K562 (cell line): ENCODE data around the gene PYHIN1. TPM values are rescaled to one million over a fixed set of nuclear protein-coding genes. Genes with fewer than 3 reads are reported as not detected.

ENCODE experiments used
- ATAC-seq: fragments of 200-7000 bp; cut with Tn5 transposase; 3 replicates; pipeline ENCODE4 v1.9.1; 2020; ENCODE audit warnings: moderate library complexity
- BruUV-seq: library from RNA; stranded (reverse); fragments of 400-500 nt; replicated peaks from 2 replicates; lab custom pipeline; 2021; lab: Mats Ljungman, UMichigan
- CTCF ChIA-PET: fragments of 300-600 bp; formaldehyde crosslinking; extraction: SDS; loops from one replicate; lab custom pipeline; 2021; ENCODE audit warnings: low intra/inter-chr PET ratio; lab: Yijun Ruan, JAX
- POLR2A ChIA-PET: fragments of 300-600, 350-650 bp; sonication (Branson Sonifier 250); formaldehyde crosslinking; extraction: SDS; loops from one replicate; lab custom pipeline; 2021; ENCODE audit warnings: antibody characterized with exemption, inconsistent platforms; lab: Yijun Ruan, JAX
- DNase-seq, 4 experiments: peaks; one replicate each; pipeline versions ENCODE4 v3.0.0 to v3.0.0-alpha.2; 2011 to 2018; ENCODE audit warnings: low spot score in 3 of 4, mixed read lengths in 3 of 4; ENCODE audit errors: extremely low read depth in 1 of 4
- FAIRE-seq: peaks from 2 replicates; lab custom pipeline; 2011; peaks lifted over from hg19 to GRCh38; lab: Jason Lieb, UNC
- H2AFZ ChIP-seq: 2 replicates; pipeline ENCODE4 v1.6.0; 2011; ENCODE audit warnings: low read depth, low read length, control low read depth, inconsistent platforms
- H3K27ac ChIP-seq: fragments of 200-600 bp; 3 replicates; pipeline ENCODE4 v1.8.0; 2011; ENCODE audit warnings: low read depth, mild to moderate bottlenecking, control low read depth, inconsistent platforms, low read length, moderate library complexity, mixed read lengths; ENCODE audit errors: extremely low read depth
- H3K27me3 ChIP-seq, 2 experiments: fragments of 300-600 bp in 1 of 2; 2 replicates in 1 of 2; 3 replicates in 1 of 2; pipeline versions ENCODE4 v1.6.0 to v1.8.0; 2011; ENCODE audit warnings: inconsistent platforms in 2 of 2, low read length in 2 of 2, mild to moderate bottlenecking in 1 of 2, mixed read lengths in 1 of 2, moderate library complexity in 1 of 2; ENCODE audit not compliant: control insufficient read depth in 2 of 2, insufficient read depth in 2 of 2
- H3K36me3 ChIP-seq: fragments of 300-600 bp; 3 replicates; pipeline ENCODE4 v1.8.0; 2011; ENCODE audit warnings: mild to moderate bottlenecking, low read length, inconsistent platforms; ENCODE audit not compliant: control insufficient read depth, insufficient read depth
- H3K4me1 ChIP-seq, 2 experiments: fragments of 200-600 bp in 1 of 2; replicated peaks in 1 of 2; 2 replicates in 1 of 2; 3 replicates in 1 of 2; pipeline versions ENCODE4 v1.5.1 to v1.8.0; 2011; ENCODE audit warnings: inconsistent platforms in 2 of 2, low read length in 2 of 2, mild to moderate bottlenecking in 1 of 2, mixed read lengths in 1 of 2, moderate library complexity in 1 of 2; ENCODE audit not compliant: control insufficient read depth in 2 of 2, insufficient read depth in 2 of 2
- H3K4me2 ChIP-seq: 2 replicates; pipeline ENCODE4 v1.6.1; 2011; ENCODE audit warnings: low read length, control low read depth, inconsistent platforms, mixed read lengths; ENCODE audit not compliant: insufficient read depth
- H3K4me3 ChIP-seq: fragments of 200-600 bp; sonication (generic), shearing (Covaris generic); 2 replicates; pipeline ENCODE4 v1.5.1; 2016; ENCODE audit warnings: control low read depth, inconsistent platforms
- H3K79me2 ChIP-seq: fragments of 200-600 bp; 3 replicates; pipeline ENCODE4 v1.8.0; 2011; ENCODE audit warnings: low read length, inconsistent platforms; ENCODE audit not compliant: control insufficient read depth, insufficient read depth
- H3K9ac ChIP-seq, 2 experiments: 2 replicates each; pipeline versions ENCODE4 v1.6.0 to v1.6.1; 2011; ENCODE audit warnings: low read depth in 2 of 2, low read length in 2 of 2, control low read depth in 1 of 2, inconsistent platforms in 1 of 2, mild to moderate bottlenecking in 1 of 2, mixed read lengths in 1 of 2; ENCODE audit not compliant: insufficient read depth in 1 of 2
- H3K9me1 ChIP-seq: one replicate; pipeline ENCODE4 v1.6.0; 2011; ENCODE audit warnings: inconsistent platforms, mild to moderate bottlenecking, low read length, moderate library complexity; ENCODE audit not compliant: control insufficient read depth, insufficient read depth
- H3K9me3 ChIP-seq: replicated peaks from 2 replicates; pipeline ENCODE4 v1.5.1; 2011; ENCODE audit warnings: low read depth, low read length, inconsistent platforms; ENCODE audit not compliant: control insufficient read depth, insufficient read depth
- H4K20me1 ChIP-seq: replicated peaks from 2 replicates; pipeline ENCODE4 v1.6.1; 2011; ENCODE audit warnings: low read length, inconsistent platforms, mixed read lengths; ENCODE audit not compliant: control insufficient read depth, insufficient read depth
- BACH1 ChIP-seq: fragments of 200-800 bp; sonication (Bioruptor generic); IDR thresholded peaks from 2 replicates; pipeline ENCODE4 v1.6.1; 2016; ENCODE audit warnings: missing genetic modification characterization, missing compliant biosample characterization
- HMBOX1 ChIP-seq: sonication (generic); IDR thresholded peaks from 2 replicates; pipeline ENCODE4 v1.6.1; 2016
- HNRNPH1 ChIP-seq: fragments of 200-400 bp; formaldehyde crosslinking; optimal IDR thresholded peaks from 2 replicates; pipeline ENCODE3; 2017; ENCODE audit warnings: low read depth, mild to moderate bottlenecking, low read length, moderate library complexity
- IRF9 ChIP-seq: fragments of 450-650 bp; IDR thresholded peaks from 2 replicates; pipeline ENCODE4 v1.6.1; 2016; ENCODE audit warnings: missing biosample characterization, missing genetic modification characterization
- TAF15 ChIP-seq: fragments of 200-400 bp; formaldehyde crosslinking; IDR thresholded peaks from 2 replicates; pipeline ENCODE4 v1.6.1; 2017; ENCODE audit warnings: mild to moderate bottlenecking, low read depth, low read length, moderate library complexity
- TRIM28 ChIP-seq: fragments of 450-650 bp; IDR thresholded peaks from 2 replicates; pipeline ENCODE4 v1.6.1; 2017
- UBTF ChIP-seq, 2 experiments: IDR thresholded peaks; 2 replicates each; pipeline ENCODE4 v1.6.1; 2012; ENCODE audit warnings: improper control_type of control experiment in 2 of 2, low read depth in 2 of 2, low read length in 2 of 2, borderline replicate concordance in 1 of 2
- ZNF280A ChIP-seq: fragments of 450-650 bp; IDR thresholded peaks from 2 replicates; pipeline ENCODE4 v1.6.1; 2018; ENCODE audit warnings: mild to moderate bottlenecking, low read depth; ENCODE audit not compliant: partially characterized antibody
- ZNF518B ChIP-seq: fragments of 250-450 bp; sonication (Bioruptor Pico); IDR thresholded peaks from 2 replicates; pipeline ENCODE4 v1.5.0; 2021; ENCODE audit warnings: mild to moderate bottlenecking, moderate library complexity
- ZNF766 ChIP-seq: fragments of 200-800 bp; sonication (Bioruptor generic); conservative IDR thresholded peaks from 2 replicates; pipeline ENCODE4 v1.6.1; 2016; ENCODE audit warnings: missing genetic modification characterization, missing compliant biosample characterization
- WGBS: fragments of 100-300 bp; shearing (Covaris generic); methylation state at CpG from one replicate; pipeline ENCODE4 v1.1.6; 2016; ENCODE audit warnings: low coverage, mixed read lengths; ENCODE audit not compliant: insufficient coverage; ENCODE audit errors: missing lambda C conversion rate; 5-methylcytosine and 5-hydroxymethylcytosine counted together
- in situ Hi-C: fragments of 300-500 bp; cut with MboI; formaldehyde crosslinking; loops from 4 replicates; pipeline ENCODE4 v1.15.0; 2018; ENCODE audit warnings: inconsistent platforms, mixed read lengths
- intact Hi-C: fragments of 100-400 bp; cut with micrococcal nuclease; formaldehyde crosslinking; loops from 2 replicates; pipeline ENCODE4 v1.14.2; 2022
- polyA plus RNA-seq, 8 experiments: library from polyadenylated mRNA; depleted of rRNA in 4 of 8; stranded (reverse) in 5 of 8; unstranded in 3 of 8; fragments of >200 nt; fragmentation: Nextera tagmentation in 2 of 8; fragmentation: Illumina TruSeq in 1 of 8; extraction: Ambion mirVana in 2 of 8; extraction: Trizol in 1 of 8; gene quantifications; 2 replicates each; pipeline versions ENCODE4 v1.2.1 to v1.2.3, GENCODE V29; 2011 to 2014; ENCODE audit warnings: inconsistent platforms in 1 of 8, missing spikeins in 1 of 8
- total RNA-seq, 7 experiments: library from RNA; depleted of rRNA in 6 of 7; stranded (reverse); fragments of >200 nt in 6 of 7; fragmentation: Illumina TruSeq in 2 of 7; extraction: Trizol in 2 of 7; gene quantifications; 2 replicates each; pipeline versions ENCODE4 v1.2.1 to v1.2.3, GENCODE V29; 2011 to 2021; ENCODE audit warnings: low replicate concordance in 1 of 7

Gene PYHIN1
- total and polyA plus RNA-seq, 9 of the 15 experiments (the other 6 are each of a cell fraction or from before 2014, with no cell fraction given): not detected

- TF ChIP-seq UBTF (IDR thresholded peaks at IDR 0.05; ENCODE audit: borderline replicate concordance in 1 of 2, low read depth in 2 of 2, low read length in 2 of 2): no peak
- no peak for TF ChIP-seq ZNF766 (CRISPR knock-in tag)
- no peak for TF ChIP-seq HMBOX1
These were observed 15.3 kb upstream of the PYHIN1 start (continued) for GRCh38 chr1:158916085-158916484.

GRCh38 chr1:158924677-158925076, 6.7 kb upstream of the PYHIN1 start:
- no peaks in the 10 kb centered on the region for H4K20me1 ChIP-seq
- DNase-seq (no peak), ATAC-seq (no peak), FAIRE-seq (no peak)
- 0% methylated on average over 2 of the region's 2 CpGs for WGBS
- POLR2A ChIA-PET: interaction anchor here (0.7 kb wide), 1 partner anchor 71 kb away, joined by 3 read pairs; no protein-coding TSS in a partner anchor
- BruUV-seq: no TSS peak
- no peaks in the 10 kb centered on the region for H3K27me3 ChIP-seq
- H2AFZ ChIP-seq: no peak overlapping the region
- intact Hi-C loops: no loop called here
- H3K4me3 ChIP-seq: no peak overlapping the region
- no peaks in the 10 kb centered on the region for H3K4me1 ChIP-seq
- H3K4me2 ChIP-seq: no peak overlapping the region
- H3K79me2 ChIP-seq: no peaks in the 10 kb centered on the region
- no peak overlapping the region for H3K9ac ChIP-seq
- H3K27ac ChIP-seq: no peak overlapping the region
- H3K36me3 ChIP-seq: no peaks in the 10 kb centered on the region
- in situ Hi-C loops: no loop called here
- CTCF ChIA-PET: no interaction called here
- H3K9me1 ChIP-seq: no peaks in the 10 kb centered on the region
- H3K9me3 ChIP-seq: no peaks in the 10 kb centered on the region
- TF ChIP-seq IRF9 (tag): no peak
- no peak for TF ChIP-seq ZNF518B (CRISPR knock-in tag)
- TF ChIP-seq ZNF280A: no peak
- no peak for TF ChIP-seq HNRNPH1
- no peak for TF ChIP-seq TRIM28
- TF ChIP-seq BACH1 (tag): no peak
- TF ChIP-seq TAF15: no peak
